HCT116 (cell line): ENCODE data around the gene ZNF319. TPM values are rescaled to one million over a fixed set of nuclear protein-coding genes. Genes with fewer than 3 reads are reported as not detected.

ENCODE experiments used
- ATAC-seq: fragments of 200-7000 bp; cut with Tn5 transposase; 2 replicates; pipeline ENCODE4 v1.9.1; 2020; ENCODE audit warnings: mild to moderate bottlenecking, moderate library complexity
- BruUV-seq: library from RNA; stranded (reverse); fragments of 400-500 nt; replicated peaks from 2 replicates; lab custom pipeline; 2021; lab: Mats Ljungman, UMichigan
- CTCF ChIA-PET: fragments of 300-600 bp; sonication (Branson Sonifier 250); formaldehyde crosslinking; loops from one replicate; lab custom pipeline; 2021; ENCODE audit warnings: antibody characterized with exemption; lab: Charles Lee
- POLR2A ChIA-PET: fragments of 300-600, 350-600 bp; sonication (Branson Sonifier 250); formaldehyde crosslinking; loops from one replicate; lab custom pipeline; 2021; ENCODE audit warnings: antibody characterized with exemption; lab: Charles Lee
- RAD21 ChIA-PET, 2 experiments: fragments of 300-600 bp; sonication (Branson Sonifier 250); formaldehyde crosslinking; loops; one replicate each; lab custom pipeline; 2023; ENCODE audit warnings: low total read pairs in 2 of 2; ENCODE audit not compliant: uncharacterized antibody in 2 of 2, unreplicated experiment in 2 of 2, low non-redundant PET in 1 of 2; lab: Charles Lee
- DNase-seq: peaks from one replicate; pipeline ENCODE4 v3.0.0-alpha.2; 2010; ENCODE audit warnings: low read depth, low spot score
- H2AFZ ChIP-seq: fragments of 200-600 bp; shearing (Covaris generic), sonication (generic); 2 replicates; pipeline ENCODE4 v1.6.1; 2017; ENCODE audit warnings: low read depth, mixed run types, mixed read lengths, antibody characterized with exemption, low read length; ENCODE audit not compliant: poor library complexity, severe bottlenecking
- H3K27ac ChIP-seq: 2 replicates; pipeline ENCODE4 v1.5.1; 2012; ENCODE audit warnings: low read depth, low read length
- H3K27me3 ChIP-seq: fragments of 200-600 bp; sonication (generic); 2 replicates; pipeline ENCODE4 v1.6.1; 2016; ENCODE audit warnings: mixed run types, low read length, mixed read lengths; ENCODE audit not compliant: insufficient read depth
- H3K36me3 ChIP-seq, 2 experiments: fragments of 200-500 bp in 1 of 2; fragments of 200-600 bp in 1 of 2; sonication (Bioruptor generic) in 1 of 2; sonication (generic) in 1 of 2; 2 replicates each; pipeline versions ENCODE4 v1.5.1 to v1.6.1; 2014 to 2016; ENCODE audit warnings: low read length in 2 of 2, inconsistent platforms in 1 of 2, mixed read lengths in 1 of 2, mixed run types in 1 of 2; ENCODE audit not compliant: insufficient read depth in 2 of 2, control insufficient read depth in 1 of 2
- H3K4me1 ChIP-seq, 2 experiments: fragments of 200-600 bp in 1 of 2; sonication (generic) in 1 of 2; 2 replicates each; pipeline versions ENCODE4 v1.5.1 to v1.6.1; 2012 to 2017; ENCODE audit warnings: low read length in 2 of 2, inconsistent platforms in 1 of 2, mild to moderate bottlenecking in 1 of 2, mixed read lengths in 1 of 2, mixed run types in 1 of 2, moderate library complexity in 1 of 2; ENCODE audit not compliant: insufficient read depth in 2 of 2, control insufficient read depth in 1 of 2
- H3K4me2 ChIP-seq: fragments of 200-600 bp; sonication (generic); 2 replicates; pipeline ENCODE4 v1.6.1; 2017; ENCODE audit warnings: mixed run types, low read length, mixed read lengths
- H3K4me3 ChIP-seq, 2 experiments: fragments of 200-600 bp in 1 of 2; sonication (generic) in 1 of 2; replicated peaks in 1 of 2; 2 replicates each; pipeline ENCODE4 v1.5.1; 2011 to 2016; ENCODE audit warnings: low read length in 2 of 2, control low read depth in 1 of 2, low read depth in 1 of 2, mild to moderate bottlenecking in 1 of 2, mixed read lengths in 1 of 2, mixed run types in 1 of 2
- H3K79me2 ChIP-seq: fragments of 200-600 bp; sonication (generic); 2 replicates; pipeline ENCODE4 v1.6.1; 2017; ENCODE audit warnings: mild to moderate bottlenecking, mixed run types, low read length, moderate library complexity, mixed read lengths; ENCODE audit not compliant: insufficient read depth
- H3K9ac ChIP-seq: fragments of 200-600 bp; sonication (generic); 2 replicates; pipeline ENCODE4 v1.6.1; 2016; ENCODE audit warnings: low read length, mixed read lengths
- H3K9me2 ChIP-seq: fragments of 200-600 bp; sonication (generic), shearing (Covaris generic); 2 replicates; pipeline ENCODE4 v1.6.1; 2017; ENCODE audit warnings: mixed run types, mild to moderate bottlenecking, moderate library complexity; ENCODE audit not compliant: insufficient read depth
- H3K9me3 ChIP-seq, 2 experiments: fragments of 200-500 bp in 1 of 2; fragments of 200-600 bp in 1 of 2; sonication (Bioruptor generic) in 1 of 2; sonication (generic) in 1 of 2; 2 replicates each; pipeline ENCODE4 v1.6.1; 2014 to 2017; ENCODE audit warnings: low read length in 2 of 2, mixed read lengths in 2 of 2, inconsistent platforms in 1 of 2, low read depth in 1 of 2, mild to moderate bottlenecking in 1 of 2, mixed run types in 1 of 2, moderate library complexity in 1 of 2; ENCODE audit not compliant: control insufficient read depth in 1 of 2, insufficient read depth in 1 of 2
- H4K20me1 ChIP-seq: fragments of 200-600 bp; sonication (generic), shearing (Covaris generic); 2 replicates; pipeline ENCODE4 v1.6.1; 2017; ENCODE audit warnings: mixed run types, mild to moderate bottlenecking, moderate library complexity; ENCODE audit not compliant: insufficient read depth
- ATF3 ChIP-seq: IDR thresholded peaks from 2 replicates; pipeline ENCODE4 v1.6.1; 2012
- CBX3 ChIP-seq: IDR thresholded peaks from 2 replicates; pipeline ENCODE4 v1.6.1; 2012; ENCODE audit warnings: low read depth
- EGR1 ChIP-seq: IDR thresholded peaks from 2 replicates; pipeline ENCODE4 v1.6.1; 2012; ENCODE audit warnings: low read depth
- FOSL1 ChIP-seq: IDR thresholded peaks from 2 replicates; pipeline ENCODE4 v1.6.1; 2012; ENCODE audit warnings: low read depth
- RAD21 ChIP-seq: IDR thresholded peaks from 2 replicates; pipeline ENCODE4 v1.6.1; 2012; ENCODE audit warnings: low read depth, mild to moderate bottlenecking
- SP1 ChIP-seq: IDR thresholded peaks from 2 replicates; pipeline ENCODE4 v1.6.1; 2012; ENCODE audit warnings: low read depth
- SRF ChIP-seq: IDR thresholded peaks from 2 replicates; pipeline ENCODE4 v1.6.1; 2012; ENCODE audit warnings: low read depth
- YY1 ChIP-seq: IDR thresholded peaks from 2 replicates; pipeline ENCODE4 v1.6.1; 2011; ENCODE audit warnings: low read length, low read depth, moderate library complexity, mild to moderate bottlenecking; ENCODE audit not compliant: insufficient replicate concordance; ENCODE audit errors: extremely low read depth
- ZNF274 ChIP-seq: fragments of 200-500 bp; sonication (Bioruptor generic); IDR thresholded peaks from 2 replicates; pipeline ENCODE4 v1.6.1; 2014; ENCODE audit warnings: mild to moderate bottlenecking, low read depth, low read length, inconsistent platforms
- intact Hi-C: fragments of 100-400 bp; cut with micrococcal nuclease; formaldehyde crosslinking; loops from 2 replicates; pipeline ENCODE4 v1.10.0; 2022
- total RNA-seq: library from RNA; stranded (reverse); gene quantifications from one replicate; pipeline ENCODE4 v1.2.1, GENCODE V29; 2021; ENCODE audit not compliant: unreplicated experiment
- TF ChIP-seq, protein P1 (sequence below): IDR thresholded peaks from 2 replicates; pipeline ENCODE4 v1.6.1; 2012; ENCODE audit warnings: low read depth

ZNF319 gene
- total RNA-seq, 1 experiment from 2014 or later, result 7.1 TPM

DNA sequence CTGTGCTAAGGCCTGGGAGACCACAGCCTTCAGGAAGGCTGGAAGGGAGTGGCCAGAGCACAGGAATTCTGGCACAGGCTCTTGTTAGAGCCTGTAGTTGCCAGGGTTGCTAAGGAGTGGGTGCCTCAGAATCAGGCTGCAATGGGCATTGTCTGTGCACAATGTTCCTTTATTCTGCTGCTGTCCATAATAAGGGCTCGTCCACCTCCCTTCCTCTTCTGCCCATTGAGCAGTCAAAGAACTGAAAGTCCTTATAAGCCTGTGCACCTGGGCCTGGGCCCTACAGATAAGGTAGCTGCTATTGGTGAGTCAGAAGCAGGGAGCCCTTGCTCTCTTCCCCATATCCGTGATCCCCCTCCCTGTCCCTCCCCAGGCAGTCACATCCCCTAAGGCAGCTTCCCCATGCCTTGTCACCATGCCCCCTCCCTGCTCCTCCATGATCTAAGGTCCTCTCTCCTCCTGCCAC lies 24.1 kb downstream of the ZNF319 start:
- Histone ChIP-seq H3K4me3 (no peak overlapping the region), H3K9ac (no peak overlapping the region), H4K20me1 (no peaks in the 10 kb centered on the region), H3K27ac (no peak overlapping the region), H3K79me2 (no peaks in the 10 kb centered on the region), H3K9me3 (no peaks in the 10 kb centered on the region), H3K27me3 (no peaks in the 10 kb centered on the region), H3K4me2 (no peak overlapping the region), H3K36me3 (no peaks in the 10 kb centered on the region), H3K9me2 (no peaks in the 10 kb centered on the region), H2AFZ (no peak overlapping the region), H3K4me1 (no peaks in the 10 kb centered on the region)
- ChIA-PET CTCF (no interaction called here), POLR2A (no interaction called here), RAD21 (no interaction called here)
- TF ChIP-seq YY1 (no peak), RAD21 (no peak), CBX3 (no peak), SRF (no peak), SP1 (no peak), FOSL1 (no peak), EGR1 (no peak), ATF3 (no peak), ZNF274 (no peak)
- TF ChIP-seq, protein P1, sequence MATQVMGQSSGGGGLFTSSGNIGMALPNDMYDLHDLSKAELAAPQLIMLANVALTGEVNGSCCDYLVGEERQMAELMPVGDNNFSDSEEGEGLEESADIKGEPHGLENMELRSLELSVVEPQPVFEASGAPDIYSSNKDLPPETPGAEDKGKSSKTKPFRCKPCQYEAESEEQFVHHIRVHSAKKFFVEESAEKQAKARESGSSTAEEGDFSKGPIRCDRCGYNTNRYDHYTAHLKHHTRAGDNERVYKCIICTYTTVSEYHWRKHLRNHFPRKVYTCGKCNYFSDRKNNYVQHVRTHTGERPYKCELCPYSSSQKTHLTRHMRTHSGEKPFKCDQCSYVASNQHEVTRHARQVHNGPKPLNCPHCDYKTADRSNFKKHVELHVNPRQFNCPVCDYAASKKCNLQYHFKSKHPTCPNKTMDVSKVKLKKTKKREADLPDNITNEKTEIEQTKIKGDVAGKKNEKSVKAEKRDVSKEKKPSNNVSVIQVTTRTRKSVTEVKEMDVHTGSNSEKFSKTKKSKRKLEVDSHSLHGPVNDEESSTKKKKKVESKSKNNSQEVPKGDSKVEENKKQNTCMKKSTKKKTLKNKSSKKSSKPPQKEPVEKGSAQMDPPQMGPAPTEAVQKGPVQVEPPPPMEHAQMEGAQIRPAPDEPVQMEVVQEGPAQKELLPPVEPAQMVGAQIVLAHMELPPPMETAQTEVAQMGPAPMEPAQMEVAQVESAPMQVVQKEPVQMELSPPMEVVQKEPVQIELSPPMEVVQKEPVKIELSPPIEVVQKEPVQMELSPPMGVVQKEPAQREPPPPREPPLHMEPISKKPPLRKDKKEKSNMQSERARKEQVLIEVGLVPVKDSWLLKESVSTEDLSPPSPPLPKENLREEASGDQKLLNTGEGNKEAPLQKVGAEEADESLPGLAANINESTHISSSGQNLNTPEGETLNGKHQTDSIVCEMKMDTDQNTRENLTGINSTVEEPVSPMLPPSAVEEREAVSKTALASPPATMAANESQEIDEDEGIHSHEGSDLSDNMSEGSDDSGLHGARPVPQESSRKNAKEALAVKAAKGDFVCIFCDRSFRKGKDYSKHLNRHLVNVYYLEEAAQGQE, result no peak
- ATAC-seq (peak; percentile 36; the same call in 1 of the 2 replicates), DNase-seq (no peak)
- BruUV-seq, result no TSS peak
- intact Hi-C loops, result no loop called here
